ENCODE measurements around the gene ZBTB34.

GRCh38 chr9:126818482-126818881 is 42.0 kb upstream of the ZBTB34 start:
- no peak for TF ChIP-seq REST (IDR thresholded peaks at IDR 0.05; ENCODE audit: borderline replicate concordance)
- TF ChIP-seq EZH2 (IDR thresholded peaks at IDR 0.05; ENCODE audit: borderline replicate concordance, insufficient read depth, low read length, poor library complexity, severe bottlenecking): no peak
- TF ChIP-seq CTCF (IDR thresholded peaks at IDR 0.05; ENCODE audit: poor library complexity, severe bottlenecking): no peak
- no peak for TF ChIP-seq TAF1 (IDR thresholded peaks at IDR 0.05; ENCODE audit: low read depth)
- no peak for TF ChIP-seq EP300 (conservative IDR thresholded peaks at IDR 0.05; ENCODE audit: poor library complexity, severe bottlenecking)
- TF ChIP-seq POLR2AphosphoS5 (IDR thresholded peaks at IDR 0.05): no peak
